ENCODE measurements around the gene ANKRD52. TPM values are rescaled to one million over a fixed set of nuclear protein-coding genes. Genes with fewer than 3 reads are reported as not detected.

ANKRD52 gene
- total RNA-seq, 1 donor from 2014 or later, result 10.1 TPM

Other genes with a start within 250 kb of the ANKRD52 start
- gene IKZF4, start 237.3 kb downstream of the ANKRD52 start, total RNA-seq, result 0.13 and 0.38 TPM in 2 replicates
- gene RPS26, start 216.5 kb downstream of the ANKRD52 start, total RNA-seq, result 90.9 and 107 TPM in 2 replicates
- 0.25 and 0.26 TPM in 2 replicates for gene ERBB3, start 178.2 kb downstream of the ANKRD52 start, total RNA-seq
- gene PA2G4, start 153.8 kb downstream of the ANKRD52 start, total RNA-seq, result 91.8 and 130 TPM in 2 replicates
- 2,319 and 2,425 TPM in 2 replicates for gene RPL41, start 141.8 kb downstream of the ANKRD52 start, total RNA-seq
- 2.7 and 3.3 TPM in 2 replicates for gene ZC3H10, start 140.1 kb downstream of the ANKRD52 start, total RNA-seq
- 320 and 356 TPM in 2 replicates for gene ESYT1, start 130.1 kb downstream of the ANKRD52 start, total RNA-seq
- gene MYL6B, start 105.8 kb downstream of the ANKRD52 start, total RNA-seq, result 60.3 and 87.9 TPM in 2 replicates
- 2,234 and 2,594 TPM in 2 replicates for gene MYL6, start 100.0 kb downstream of the ANKRD52 start, total RNA-seq
- 32.6 and 43.2 TPM in 2 replicates for gene SMARCC2, start 68.9 kb downstream of the ANKRD52 start, total RNA-seq
- 61.4 and 90.8 TPM in 2 replicates for gene RNF41, start 36.5 kb downstream of the ANKRD52 start, total RNA-seq
- gene NABP2, start 34.0 kb downstream of the ANKRD52 start, total RNA-seq, result 21.6 and 22.5 TPM in 2 replicates
- gene SLC39A5, start 28.3 kb downstream of the ANKRD52 start, total RNA-seq, result not detected in 2 replicates
- 6.0 and 10.0 TPM in 2 replicates for gene COQ10A, start 8.6 kb upstream of the ANKRD52 start, total RNA-seq
- gene CS, start 41.9 kb upstream of the ANKRD52 start, total RNA-seq, result 119 and 132 TPM in 2 replicates
- 61.0 and 73.5 TPM in 2 replicates for gene CNPY2, start 57.6 kb upstream of the ANKRD52 start, total RNA-seq
- 6.7 and 9.6 TPM in 2 replicates for gene PAN2, start 75.6 kb upstream of the ANKRD52 start, total RNA-seq
- 0.13 TPM in 1 of 2 replicates, not detected in the other for gene IL23A, start 80.5 kb upstream of the ANKRD52 start, total RNA-seq
- gene STAT2, start 101.7 kb upstream of the ANKRD52 start, total RNA-seq, result 44.3 and 63.1 TPM in 2 replicates
- gene APOF, start 104.5 kb upstream of the ANKRD52 start, total RNA-seq, result not detected in 2 replicates
- 10.5 and 11.7 TPM in 2 replicates for gene TIMELESS, start 191.0 kb upstream of the ANKRD52 start, total RNA-seq
- 0.26 and 0.51 TPM in 2 replicates for gene MIP, start 196.3 kb upstream of the ANKRD52 start, total RNA-seq
- gene SPRYD4, start 210.2 kb upstream of the ANKRD52 start, total RNA-seq, result 1.4 and 2.1 TPM in 2 replicates
- 0.13 TPM in 2 replicates for gene GLS2, start 229.8 kb upstream of the ANKRD52 start, total RNA-seq